Esophagus (tissue), 2 donors: Measurements from ENCODE around the gene MYADM. TPM values are rescaled to one million over a fixed set of nuclear protein-coding genes. Genes with fewer than 3 reads are reported as not detected.

ENCODE experiments used
- H3K27ac ChIP-seq, 2 donors: one replicate each; pipeline ENCODE4 v1.5.1; 2013; ENCODE audit warnings: low read depth in 2 of 2, mild to moderate bottlenecking in 2 of 2, inconsistent platforms in 1 of 2, low read length in 1 of 2, moderate library complexity in 1 of 2
- H3K27me3 ChIP-seq, 2 donors: one replicate each; pipeline ENCODE4 v1.6.1; 2013; ENCODE audit warnings: low read length in 2 of 2, control low read depth in 1 of 2, mild to moderate bottlenecking in 1 of 2; ENCODE audit not compliant: insufficient read depth in 2 of 2, control insufficient read depth in 1 of 2
- H3K36me3 ChIP-seq, 2 donors: one replicate each; pipeline ENCODE4 v1.6.1; 2013; ENCODE audit warnings: low read length in 1 of 2; ENCODE audit not compliant: control insufficient read depth in 2 of 2, insufficient read depth in 2 of 2
- H3K4me1 ChIP-seq, 2 donors: one replicate each; pipeline ENCODE4 v1.6.1; 2013; ENCODE audit warnings: low read length in 1 of 2; ENCODE audit not compliant: control insufficient read depth in 2 of 2, insufficient read depth in 2 of 2
- H3K4me3 ChIP-seq, 2 donors: one replicate each; pipeline ENCODE4 v1.5.1; 2013; ENCODE audit warnings: low read length in 2 of 2, mild to moderate bottlenecking in 2 of 2, low read depth in 1 of 2, moderate library complexity in 1 of 2
- H3K9me3 ChIP-seq, 2 donors: one replicate each; pipeline ENCODE4 v1.6.1; 2013; ENCODE audit warnings: mild to moderate bottlenecking in 2 of 2, low read depth in 1 of 2, low read length in 1 of 2, moderate library complexity in 1 of 2; ENCODE audit not compliant: control insufficient read depth in 2 of 2, insufficient read depth in 1 of 2
- WGBS, 2 donors: extraction: QIAGEN DNeasy Blood & Tissue Kit; methylation state at CpG; one replicate each; pipeline ENCODE4 v1.1.7; 2013; 5-methylcytosine and 5-hydroxymethylcytosine counted together
- polyA plus RNA-seq, 2 donors: library from polyadenylated mRNA; stranded (reverse); fragments of 200-250 nt; gene quantifications; one replicate each; pipeline ENCODE4 v1.2.3, GENCODE V29; 2013
- donor health status: healthy with polysubstance abuse.
- donor health status: Bipolar disorder and iron deficiency.

The MYADM gene
- polyA plus RNA-seq, 2 donors = 9.3 to 20.4 TPM

GRCh38 chr19:53908106-53908934, 40.6 kb downstream of the MYADM start:
- H3K27ac ChIP-seq = no peak overlapping the region
- no peak overlapping the region for H3K4me3 ChIP-seq
- peaks cover 0 to 40% of the 10 kb centered on the region in 2 donors for H3K27me3 ChIP-seq
- 5 to 6% methylated on average over 46 to 51 of the region's 51 CpGs for WGBS, 2 donors
- no peaks in the 10 kb centered on the region for H3K36me3 ChIP-seq
- H3K4me1 ChIP-seq = peaks cover 0 to 2% of the 10 kb centered on the region in 2 donors
- peaks cover 0 to 4% of the 10 kb centered on the region in 2 donors for H3K9me3 ChIP-seq

GRCh38 chr19:53908935-53909415, 41.3 kb downstream of the MYADM start, which contains the start of gene CACNG7:
TSS of gene CACNG7 (plus strand) at chr19:53909278. CDS start at chr19:53912832, 3,554 bp downstream.
- H3K36me3 ChIP-seq = no peaks in the 10 kb centered on the region
- WGBS, 2 donors = 3 to 4% methylated on average over 23 to 25 of the region's 28 CpGs
- H3K27me3 ChIP-seq = peaks cover 0 to 40% of the 10 kb centered on the region in 2 donors
- H3K4me1 ChIP-seq = peaks cover 0 to 2% of the 10 kb centered on the region in 2 donors
- H3K9me3 ChIP-seq = peaks cover 0 to 4% of the 10 kb centered on the region in 2 donors
- no peak within 1 kb of the TSS for H3K4me3 ChIP-seq
- H3K27ac ChIP-seq = no peak within 1 kb of the TSS

GRCh38 chr19:53909471-53910169, 41.9 kb downstream of the MYADM start:
- Histone ChIP-seq H3K27me3 (peaks cover 0 to 40% of the 10 kb centered on the region in 2 donors), H3K9me3 (peaks cover 0 to 4% of the 10 kb centered on the region in 2 donors), H3K27ac (no peak overlapping the region), H3K4me3 (no peak overlapping the region), H3K36me3 (no peaks in the 10 kb centered on the region), H3K4me1 (peaks cover 0 to 2% of the 10 kb centered on the region in 2 donors)
- 3 to 5% methylated on average over 46 to 47 of the region's 47 CpGs for WGBS, 2 donors

GRCh38 chr19:53910170-53910518, 42.5 kb downstream of the MYADM start:
- Histone ChIP-seq H3K36me3 (no peaks in the 10 kb centered on the region), H3K27ac (no peak overlapping the region), H3K4me3 (no peak overlapping the region), H3K9me3 (peaks cover 0 to 4% of the 10 kb centered on the region in 2 donors), H3K27me3 (peaks cover 0 to 40% of the 10 kb centered on the region in 2 donors), H3K4me1 (peaks cover 0 to 2% of the 10 kb centered on the region in 2 donors)
- WGBS, 2 donors = 2 to 4% methylated on average over 12 to 13 of the region's 13 CpGs

GRCh38 chr19:53912653-53913052, 45.0 kb downstream of the MYADM start:
- peaks cover 0 to 4% of the 10 kb centered on the region in 2 donors for H3K9me3 ChIP-seq
- WGBS, 2 donors = 66 to 72% methylated on average over 18 of the region's 18 CpGs
- peaks cover 0 to 32% of the 10 kb centered on the region in 2 donors for H3K27me3 ChIP-seq

GRCh38 chr19:53915000-53915399, 47.3 kb downstream of the MYADM start:
- no peak overlapping the region for H3K4me3 ChIP-seq
- peaks cover 0 to 9% of the 10 kb centered on the region in 2 donors for H3K27me3 ChIP-seq
- H3K9me3 ChIP-seq = no peaks in the 10 kb centered on the region
- H3K36me3 ChIP-seq = no peaks in the 10 kb centered on the region
- no peak overlapping the region for H3K27ac ChIP-seq
- 61 to 63% methylated on average over 7 to 8 of the region's 8 CpGs for WGBS, 2 donors
- no peaks in the 10 kb centered on the region for H3K4me1 ChIP-seq

More at GRCh38 chr19:53912653-53913052, 45.0 kb downstream of the MYADM start:
- no peak overlapping the region for H3K4me3 ChIP-seq
- no peaks in the 10 kb centered on the region for H3K36me3 ChIP-seq
- H3K4me1 ChIP-seq = no peaks in the 10 kb centered on the region
- H3K27ac ChIP-seq = no peak overlapping the region

GRCh38 chr19:53916004-53916403, 48.3 kb downstream of the MYADM start:
- Histone ChIP-seq H3K4me1 (no peaks in the 10 kb centered on the region), H3K27ac (no peak overlapping the region), H3K27me3 (peaks cover 0 to 4% of the 10 kb centered on the region in 2 donors), H3K9me3 (no peaks in the 10 kb centered on the region), H3K4me3 (no peak overlapping the region), H3K36me3 (no peaks in the 10 kb centered on the region)
- 59 to 61% methylated on average over 6 of the region's 6 CpGs for WGBS, 2 donors

GRCh38 chr19:53917356-53917755, 49.7 kb downstream of the MYADM start:
- H3K4me1 ChIP-seq = no peaks in the 10 kb centered on the region
- 80 to 83% methylated on average over 7 of the region's 7 CpGs for WGBS, 2 donors
- H3K36me3 ChIP-seq = no peaks in the 10 kb centered on the region
- no peak overlapping the region for H3K27ac ChIP-seq
- no peaks in the 10 kb centered on the region for H3K27me3 ChIP-seq
- no peaks in the 10 kb centered on the region for H3K9me3 ChIP-seq
- no peak overlapping the region for H3K4me3 ChIP-seq
